Heart left ventricle (tissue), 16 donors: ENCODE data around the gene CABLES1. TPM values are rescaled to one million over a fixed set of nuclear protein-coding genes. Genes with fewer than 3 reads are reported as not detected.
"Not testable (repeated sequence)": the region's sequence is repeated elsewhere in the genome, so short reads cannot be mapped to it uniquely, and the experiment has no call there.

Source experiments
- ATAC-seq, 4 donors: fragments of 200-7000 bp; cut with Tn5 transposase; one replicate each; pipeline ENCODE4 v1.9.1; 2020 to 2022; ENCODE audit warnings: moderate library complexity in 4 of 4, mild to moderate bottlenecking in 3 of 4, moderate number of reproducible peaks in 1 of 4
- DNase-seq, 5 donors: peaks; one replicate each; pipeline ENCODE4 v3.0.0-alpha.2; 2020
- H3K27ac ChIP-seq, 12 donors: fragments of 200-600 bp; sonication (generic) in 4 of 12; one replicate each; pipeline versions ENCODE4 v1.5.0 to v1.8.0; 2016 to 2022; ENCODE audit warnings: mild to moderate bottlenecking in 2 of 12
- H3K27me3 ChIP-seq, 9 donors: fragments of 200-600 bp; sonication (generic) in 2 of 9; one replicate each; pipeline versions ENCODE4 v1.5.1 to v1.8.0; 2016 to 2022; ENCODE audit warnings: mild to moderate bottlenecking in 3 of 9
- H3K36me3 ChIP-seq, 9 donors: fragments of 200-600 bp; sonication (generic) in 2 of 9; one replicate each; pipeline versions ENCODE4 v1.5.0 to v1.8.0; 2018 to 2022; ENCODE audit warnings: mild to moderate bottlenecking in 2 of 9
- H3K4me1 ChIP-seq, 12 donors: fragments of 200-600 bp; sonication (generic) in 4 of 12; one replicate each; pipeline versions ENCODE4 v1.5.0 to v1.8.0; 2016 to 2022; ENCODE audit warnings: mild to moderate bottlenecking in 3 of 12
- H3K4me3 ChIP-seq, 12 donors: fragments of 200-600 bp; sonication (generic) in 4 of 12; one replicate each; pipeline versions ENCODE4 v1.5.0 to v1.8.0; 2017 to 2022; ENCODE audit warnings: mild to moderate bottlenecking in 9 of 12, moderate library complexity in 4 of 12
- H3K9me3 ChIP-seq, 12 donors: fragments of 200-600 bp; sonication (generic) in 4 of 12; one replicate each; pipeline versions ENCODE4 v1.5.0 to v1.8.0; 2016 to 2022; ENCODE audit warnings: mild to moderate bottlenecking in 1 of 12
- POLR2A ChIP-seq, 2 donors: fragments of 450-650 bp; IDR thresholded peaks; one replicate each; pipeline ENCODE4 v1.6.1; 2017; ENCODE audit warnings: antibody characterized with exemption in 2 of 2, mild to moderate bottlenecking in 2 of 2, moderate library complexity in 2 of 2
- WGBS, 4 donors: extraction: QIAGEN DNeasy Blood & Tissue Kit in 2 of 4; methylation state at CpG; one replicate each; pipeline versions ENCODE4 v1.1.5 to v1.1.7; 2013 to 2018; 5-methylcytosine and 5-hydroxymethylcytosine counted together
- intact Hi-C, 10 donors: fragments of 100-400 bp; cut with DNase I; formaldehyde crosslinking; loops; one replicate each; pipeline versions ENCODE4 v1.11.1 to v1.14.2; 2022
- polyA plus RNA-seq, 2 donors: library from polyadenylated mRNA; stranded (reverse); fragments of 200-250 nt; gene quantifications; one replicate each; pipeline ENCODE4 v1.2.3, GENCODE V29; 2013
- total RNA-seq, 9 donors: library from RNA; depleted of rRNA in 2 of 9; stranded (reverse); fragments of >200 nt in 2 of 9; fragmentation: NEBNext Ultra II Directional in 3 of 9; extraction: Animal tissue kit (Norgen Biotek cat#: 25700) in 3 of 9; gene quantifications; one replicate each; pipeline versions ENCODE4 v1.1.0 to v1.2.4, GENCODE V29; 2016 to 2023
- TF ChIP-seq, protein P1 (sequence below), 12 donors: fragments of 200-600 bp; sonication (generic) in 4 of 12; IDR thresholded peaks; one replicate each; pipeline versions ENCODE4 v1.5.0 to v1.8.0; 2018 to 2022; ENCODE audit warnings: antibody characterized with exemption in 12 of 12, mild to moderate bottlenecking in 5 of 12
- donor health status: ischemic (EF 13 %, LVEDD 7.1; RV severe dilation, severe dysfunction).
- donor health status: healthy with polysubstance abuse.
- donor health status: DM: no; HTN: yes; CAD: no.
- donor health status: DM: no; HTN: no; CAD: no.
- donor health status: ischemic (EF 25% LVEDD 6.9; RV normal size, moderate dysfunction).
- donor health status: ischemic (EF 25% LVEDD 5.7; RV mildly dilated, moderate dysfunction).
- donor health status: healthy.
- donor health status: DM: yes; HTN: yes; CAD: no.
- donor health status: ischemic (EF 35%, LVEDD 5.7; RV mildly dilated, moderate dysfunction).
- donor health status: nonischemic (EF 11% LVEDD 7.7; RV severe dilation, severe dysfunction).
- donor health status: DM: yes; HTN: yes; CAD: no.
- donor health status: PGD.
- donor health status: ischemic (EF 29% LVEDD 5.4; RV normal size, mild dysfunction).
- donor health status: nonischemic (EF 23%, LVEDD 6.1; RV moderate dilation, normal function).

Gene CABLES1
- total and polyA plus RNA-seq, 11 donors: 0.28 to 7.2 (median 2.1) TPM

DNA sequence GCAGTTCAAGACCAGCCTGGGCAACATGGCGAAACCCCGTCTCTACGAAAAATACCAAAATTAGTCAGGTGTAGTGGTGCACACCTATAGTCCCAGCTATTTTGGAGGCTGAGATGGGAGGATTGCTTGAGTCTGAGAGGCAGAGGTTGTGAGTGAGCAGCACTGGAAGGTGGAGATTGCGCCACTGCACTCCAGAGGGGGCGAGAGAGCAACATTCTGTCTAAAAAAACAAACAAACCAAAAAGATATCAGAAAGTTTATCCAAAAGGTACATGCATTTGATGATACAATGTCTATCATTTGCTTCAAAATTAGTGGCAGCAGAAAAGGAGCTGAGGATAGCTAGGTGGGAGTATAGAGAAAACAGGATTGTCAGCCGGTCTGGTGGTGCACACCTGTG lies 39.8 kb upstream of the CABLES1 start:
- Histone ChIP-seq H3K27me3 (peaks cover 0 to 10% (median 0%) of the 10 kb centered on the region in 9 donors), H3K36me3 (no peaks in the 10 kb centered on the region), H3K9me3 (no peaks in the 10 kb centered on the region), H3K4me3 (no peak overlapping the region), H3K27ac (no peak overlapping the region), H3K4me1 (peaks cover 0 to 17% (median 0%) of the 10 kb centered on the region in 12 donors)
- WGBS, 4 donors: 86 to 96% (median 94%) methylated on average over 6 of the region's 6 CpGs
- ATAC-seq: no peak
- no peak for DNase-seq
- no peak for TF ChIP-seq POLR2A (IDR thresholded peaks at IDR 0.05)
- TF ChIP-seq, protein P1, sequence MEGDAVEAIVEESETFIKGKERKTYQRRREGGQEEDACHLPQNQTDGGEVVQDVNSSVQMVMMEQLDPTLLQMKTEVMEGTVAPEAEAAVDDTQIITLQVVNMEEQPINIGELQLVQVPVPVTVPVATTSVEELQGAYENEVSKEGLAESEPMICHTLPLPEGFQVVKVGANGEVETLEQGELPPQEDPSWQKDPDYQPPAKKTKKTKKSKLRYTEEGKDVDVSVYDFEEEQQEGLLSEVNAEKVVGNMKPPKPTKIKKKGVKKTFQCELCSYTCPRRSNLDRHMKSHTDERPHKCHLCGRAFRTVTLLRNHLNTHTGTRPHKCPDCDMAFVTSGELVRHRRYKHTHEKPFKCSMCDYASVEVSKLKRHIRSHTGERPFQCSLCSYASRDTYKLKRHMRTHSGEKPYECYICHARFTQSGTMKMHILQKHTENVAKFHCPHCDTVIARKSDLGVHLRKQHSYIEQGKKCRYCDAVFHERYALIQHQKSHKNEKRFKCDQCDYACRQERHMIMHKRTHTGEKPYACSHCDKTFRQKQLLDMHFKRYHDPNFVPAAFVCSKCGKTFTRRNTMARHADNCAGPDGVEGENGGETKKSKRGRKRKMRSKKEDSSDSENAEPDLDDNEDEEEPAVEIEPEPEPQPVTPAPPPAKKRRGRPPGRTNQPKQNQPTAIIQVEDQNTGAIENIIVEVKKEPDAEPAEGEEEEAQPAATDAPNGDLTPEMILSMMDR (IDR thresholded peaks at IDR 0.05): no peak
- intact Hi-C loops: no loop called here

DNA sequence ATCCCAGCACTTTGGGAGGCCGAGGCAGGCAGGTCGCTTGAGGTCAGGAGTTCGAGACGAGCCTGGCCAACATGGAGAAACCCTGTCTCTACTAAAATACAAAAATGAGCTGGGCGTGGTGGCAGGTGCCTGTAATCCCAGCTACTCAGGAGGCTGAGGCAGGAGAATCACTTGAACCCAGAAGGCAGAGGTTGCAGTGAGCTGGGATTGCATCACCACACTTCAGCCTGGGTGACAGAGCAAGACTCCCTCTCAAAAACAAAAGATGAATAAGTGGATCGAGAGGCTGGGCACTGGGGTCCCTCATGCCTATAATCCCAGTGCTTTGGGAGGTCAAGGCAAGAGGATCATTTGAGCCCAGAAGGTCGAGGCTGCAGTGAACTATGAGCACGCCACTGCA lies 38.3 kb upstream of the CABLES1 start:
- DNase-seq, H3K27ac ChIP-seq, H3K4me3 ChIP-seq, H3K27me3 ChIP-seq, H3K36me3 ChIP-seq, intact Hi-C loops, H3K4me1 ChIP-seq, ATAC-seq, H3K9me3 ChIP-seq: not testable (repeated sequence)
- 90 to 94% (median 91%) methylated on average over 8 of the region's 8 CpGs for WGBS, 4 donors

DNA sequence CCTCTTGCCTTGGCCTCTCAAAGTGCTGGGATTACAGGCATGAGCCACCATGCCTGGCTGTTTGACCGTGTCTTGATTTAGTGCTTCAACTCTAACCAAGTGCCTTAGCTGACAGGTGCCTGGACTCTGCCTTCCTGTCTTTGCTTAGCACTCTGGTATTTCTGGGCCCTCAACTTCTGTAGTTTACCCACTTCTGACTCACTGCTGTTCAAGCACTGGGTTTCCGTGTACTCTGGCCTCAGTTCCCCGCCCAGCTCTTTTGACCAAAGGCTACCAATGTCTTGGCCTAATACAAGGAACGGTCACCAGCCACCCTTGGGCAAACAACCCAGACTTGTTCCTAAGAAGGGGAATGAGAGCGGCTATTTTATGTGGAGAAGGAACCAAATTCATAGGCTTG lies 35.7 kb upstream of the CABLES1 start:
- peaks cover 0 to 10% (median 0%) of the 10 kb centered on the region in 9 donors for H3K27me3 ChIP-seq
- intact Hi-C loops: no loop called here
- H3K4me3 ChIP-seq: no peak overlapping the region
- H3K9me3 ChIP-seq: no peaks in the 10 kb centered on the region
- 91 to 96% (median 94%) methylated on average over 5 of the region's 5 CpGs for WGBS, 4 donors
- no peak for DNase-seq
- no peak for TF ChIP-seq POLR2A (IDR thresholded peaks at IDR 0.05)
- TF ChIP-seq, protein P1 (IDR thresholded peaks at IDR 0.05): no peak
- H3K36me3 ChIP-seq: no peaks in the 10 kb centered on the region
- H3K4me1 ChIP-seq: no peaks in the 10 kb centered on the region
- no peak for ATAC-seq
- no peak overlapping the region for H3K27ac ChIP-seq

DNA sequence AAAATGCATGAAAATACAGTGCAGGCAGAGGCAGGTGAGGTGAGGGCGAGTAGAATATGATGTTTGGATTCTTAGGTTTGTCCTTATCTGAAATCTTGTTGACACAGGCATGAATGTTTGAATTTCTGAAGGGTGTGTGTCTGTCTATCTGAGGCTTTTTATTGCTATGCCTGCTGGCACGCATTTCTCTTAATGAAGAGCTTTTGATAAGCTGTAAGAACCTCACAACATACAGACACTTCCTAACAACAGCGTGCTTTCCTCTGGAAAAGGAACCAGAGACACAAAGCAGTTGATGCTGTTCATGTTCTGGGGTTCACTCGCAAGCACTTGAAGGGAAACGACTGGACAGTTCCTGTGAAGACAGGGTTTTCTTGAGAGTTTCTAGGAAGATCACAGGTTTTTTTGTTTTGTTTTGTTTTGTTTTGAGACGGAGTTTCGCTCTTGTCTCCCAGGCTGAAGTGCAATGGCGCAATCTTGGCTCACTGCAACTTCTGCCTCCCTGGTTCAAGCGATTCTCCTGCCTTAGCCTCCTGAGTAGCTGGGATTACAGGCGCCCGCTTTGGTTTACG lies 33.3 kb upstream of the CABLES1 start:
- TF ChIP-seq, protein P1 (IDR thresholded peaks at IDR 0.05): no peak
- no peak for TF ChIP-seq POLR2A (IDR thresholded peaks at IDR 0.05)
- no peaks in the 10 kb centered on the region for H3K9me3 ChIP-seq
- H3K4me3 ChIP-seq: no peak overlapping the region
- peaks cover 0 to 11% (median 0%) of the 10 kb centered on the region in 12 donors for H3K4me1 ChIP-seq
- no peak overlapping the region for H3K27ac ChIP-seq
- no peaks in the 10 kb centered on the region for H3K36me3 ChIP-seq
- H3K27me3 ChIP-seq: no peaks in the 10 kb centered on the region
- no peak for DNase-seq
- 75 to 80% (median 78%) methylated on average over 12 of the region's 12 CpGs for WGBS, 4 donors
- ATAC-seq: no peak
- intact Hi-C loops: no loop called here
